ENCODE results near the gene STEAP2. TPM values are rescaled to one million over a fixed set of nuclear protein-coding genes. Genes with fewer than 3 reads are reported as not detected.
"Not testable (repeated sequence)": the region's sequence is repeated elsewhere in the genome, so short reads cannot be mapped to it uniquely, and the experiment has no call there.

Gene STEAP2
- total RNA-seq, 4 donors from 2014 or later, result 21.0 to 38.4 (median 25.0) TPM

GRCh38 chr7:90178166-90178565 is 33.4 kb upstream of the STEAP2 start:
- H3K27me3 ChIP-seq, result no peaks in the 10 kb centered on the region
- H3K36me3 ChIP-seq, result no peaks in the 10 kb centered on the region
- WGBS, 2 donors (ENCODE audit: low coverage in 1 of 2), result 93 to 100% methylated on average over 2 of the region's 2 CpGs
- H3K4me3 ChIP-seq, result no peak overlapping the region
- H3K4me1 ChIP-seq, result no peaks in the 10 kb centered on the region
- no peak for ATAC-seq
- no peak overlapping the region for H3K27ac ChIP-seq
- H3K9me3 ChIP-seq, result no peaks in the 10 kb centered on the region
- TF ChIP-seq EP300 (IDR thresholded peaks at IDR 0.05) (no peak), CTCF (IDR thresholded peaks at IDR 0.05) (no peak), POLR2AphosphoS5 (IDR thresholded peaks at IDR 0.05) (no peak), POLR2A (IDR thresholded peaks at IDR 0.05) (no peak)

GRCh38 chr7:90178679-90179278 is 32.8 kb upstream of the STEAP2 start:
- Histone ChIP-seq H3K27me3 (no peaks in the 10 kb centered on the region), H3K27ac (no peak overlapping the region), H3K36me3 (no peaks in the 10 kb centered on the region), H3K4me1 (no peaks in the 10 kb centered on the region), H3K9me3 (no peaks in the 10 kb centered on the region), H3K4me3 (no peak overlapping the region)
- WGBS, 2 donors (ENCODE audit: low coverage in 1 of 2), result 68 to 71% methylated on average over 2 to 6 of the region's 6 CpGs
- ATAC-seq, result no peak
- no peak for TF ChIP-seq EP300 (IDR thresholded peaks at IDR 0.05)
- no peak for TF ChIP-seq CTCF (IDR thresholded peaks at IDR 0.05)
- no peak for TF ChIP-seq POLR2A (IDR thresholded peaks at IDR 0.05)
- TF ChIP-seq POLR2AphosphoS5 (IDR thresholded peaks at IDR 0.05), result no peak

- Histone ChIP-seq H3K27ac (no peak overlapping the region), H3K4me1 (no peaks in the 10 kb centered on the region), H3K4me3 (no peak overlapping the region), H3K36me3 (no peaks in the 10 kb centered on the region), H3K9me3 (no peaks in the 10 kb centered on the region), H3K27me3 (no peaks in the 10 kb centered on the region)
- 27 to 29% methylated on average over 1 of the region's 1 CpG for WGBS, 2 donors (ENCODE audit: low coverage in 1 of 2)
- no peak for ATAC-seq
- TF ChIP-seq CTCF (IDR thresholded peaks at IDR 0.05), result no peak
- no peak for TF ChIP-seq POLR2A (IDR thresholded peaks at IDR 0.05)
- no peak for TF ChIP-seq POLR2AphosphoS5 (IDR thresholded peaks at IDR 0.05)
- no peak for TF ChIP-seq EP300 (IDR thresholded peaks at IDR 0.05)
Observed at GRCh38 chr7:90180011-90180585, 31.4 kb upstream of the STEAP2 start.

GRCh38 chr7:90180649-90181048 is 30.9 kb upstream of the STEAP2 start:
- H3K9me3 ChIP-seq, result no peaks in the 10 kb centered on the region
- ATAC-seq, result no peak
- H3K4me3 ChIP-seq, result no peak overlapping the region
- no peaks in the 10 kb centered on the region for H3K27me3 ChIP-seq
- no peaks in the 10 kb centered on the region for H3K4me1 ChIP-seq
- no peak overlapping the region for H3K27ac ChIP-seq
- H3K36me3 ChIP-seq, result no peaks in the 10 kb centered on the region
- no peak for TF ChIP-seq CTCF (IDR thresholded peaks at IDR 0.05)
- TF ChIP-seq POLR2A (IDR thresholded peaks at IDR 0.05), result no peak
- no peak for TF ChIP-seq POLR2AphosphoS5 (IDR thresholded peaks at IDR 0.05)
- no peak for TF ChIP-seq EP300 (IDR thresholded peaks at IDR 0.05)

GRCh38 chr7:90181485-90181884 is 30.1 kb upstream of the STEAP2 start:
- TF ChIP-seq CTCF (IDR thresholded peaks at IDR 0.05), result no peak
- TF ChIP-seq POLR2A (IDR thresholded peaks at IDR 0.05), result no peak
- TF ChIP-seq EP300 (IDR thresholded peaks at IDR 0.05), result no peak
- no peak for TF ChIP-seq POLR2AphosphoS5 (IDR thresholded peaks at IDR 0.05)
- Histone ChIP-seq H3K36me3 (no peaks in the 10 kb centered on the region), H3K9me3 (peaks cover 0 to 3% (median 0%) of the 10 kb centered on the region in 3 donors), H3K27me3 (no peaks in the 10 kb centered on the region), H3K4me1 (no peaks in the 10 kb centered on the region), H3K27ac (no peak overlapping the region), H3K4me3 (no peak overlapping the region)
- ATAC-seq, result no peak

- H3K4me1 ChIP-seq, H3K27ac ChIP-seq, ATAC-seq, H3K4me3 ChIP-seq, H3K9me3 ChIP-seq, H3K36me3 ChIP-seq, H3K27me3 ChIP-seq: not testable (repeated sequence)
- WGBS, 2 donors (ENCODE audit: low coverage in 1 of 2), result 72 to 81% methylated on average over 4 of the region's 4 CpGs
Observed at GRCh38 chr7:90186290-90186689, 25.2 kb upstream of the STEAP2 start.

All from gastroesophageal sphincter (tissue), 4 donors.